Mesendoderm (in vitro differentiated cells): Measurements from ENCODE around the gene MT1A.

ENCODE experiments used
- DNase-seq: peaks from one replicate; pipeline ENCODE4 v3.0.0; 2013
- H2AK5ac ChIP-seq: 2 replicates; pipeline ENCODE4 v1.6.1; 2013; ENCODE audit warnings: low read length, inconsistent platforms
- H2BK120ac ChIP-seq: 2 replicates; pipeline ENCODE4 v1.6.1; 2013; ENCODE audit warnings: low read depth, mild to moderate bottlenecking, low read length, moderate library complexity, mixed read lengths
- H2BK15ac ChIP-seq: replicated peaks from 2 replicates; pipeline ENCODE4 v1.6.1; 2013; ENCODE audit warnings: low read depth, mild to moderate bottlenecking, moderate library complexity
- H2BK5ac ChIP-seq: 2 replicates; pipeline ENCODE4 v1.6.1; 2013; ENCODE audit warnings: low read length, inconsistent platforms
- H3K18ac ChIP-seq: 2 replicates; pipeline ENCODE4 v1.6.1; 2013; ENCODE audit warnings: mild to moderate bottlenecking, low read length, mixed read lengths
- H3K23ac ChIP-seq: one replicate; pipeline ENCODE4 v1.6.1; 2013; ENCODE audit warnings: low read length
- H3K27ac ChIP-seq: 2 replicates; pipeline ENCODE4 v1.5.1; 2013; ENCODE audit warnings: low read depth, mild to moderate bottlenecking, inconsistent platforms, low read length, moderate library complexity
- H3K27me3 ChIP-seq: 2 replicates; pipeline ENCODE4 v1.6.1; 2013; ENCODE audit warnings: low read length, control low read depth, mild to moderate bottlenecking, inconsistent platforms; ENCODE audit not compliant: insufficient read depth, poor library complexity
- H3K36me3 ChIP-seq: 2 replicates; pipeline ENCODE4 v1.6.1; 2013; ENCODE audit warnings: low read length, inconsistent platforms; ENCODE audit not compliant: control insufficient read depth, insufficient read depth
- H3K4ac ChIP-seq: one replicate; pipeline ENCODE4 v1.6.1; 2013; ENCODE audit warnings: low read depth, mild to moderate bottlenecking, low read length, moderate library complexity
- H3K4me1 ChIP-seq: 2 replicates; pipeline ENCODE4 v1.6.1; 2013; ENCODE audit warnings: low read depth, low read length, inconsistent platforms; ENCODE audit not compliant: control insufficient read depth
- H3K4me2 ChIP-seq: 2 replicates; pipeline ENCODE4 v1.6.1; 2013; ENCODE audit warnings: low read length
- H3K4me3 ChIP-seq: 2 replicates; pipeline ENCODE4 v1.5.1; 2013; ENCODE audit warnings: mild to moderate bottlenecking, low read length
- H3K56ac ChIP-seq: one replicate; pipeline ENCODE4 v1.6.1; 2013; ENCODE audit warnings: low read length
- H3K79me1 ChIP-seq: 2 replicates; pipeline ENCODE4 v1.6.1; 2013; ENCODE audit warnings: low read length, inconsistent platforms
- H3K79me2 ChIP-seq: 2 replicates; pipeline ENCODE4 v1.6.1; 2013; ENCODE audit warnings: mild to moderate bottlenecking, low read length; ENCODE audit not compliant: control insufficient read depth, insufficient read depth
- H3K9ac ChIP-seq: 2 replicates; pipeline ENCODE4 v1.6.1; 2013; ENCODE audit warnings: low read length, inconsistent platforms
- H4K5ac ChIP-seq: one replicate; pipeline ENCODE4 v1.6.1; 2013; ENCODE audit warnings: low read length
- H4K8ac ChIP-seq: one replicate; pipeline ENCODE4 v1.6.1; 2013; ENCODE audit warnings: low read depth, mild to moderate bottlenecking, control low read depth, low read length, moderate library complexity
- WGBS: extraction: QIAGEN DNeasy Blood & Tissue Kit; methylation state at CpG from one replicate; pipeline ENCODE4 v1.1.7; 2013; ENCODE audit warnings: low lambda C conversion rate, missing lambda C conversion rate; ENCODE audit not compliant: insufficient coverage; ENCODE audit errors: extremely low coverage; 5-methylcytosine and 5-hydroxymethylcytosine counted together

MT1A gene

DNA sequence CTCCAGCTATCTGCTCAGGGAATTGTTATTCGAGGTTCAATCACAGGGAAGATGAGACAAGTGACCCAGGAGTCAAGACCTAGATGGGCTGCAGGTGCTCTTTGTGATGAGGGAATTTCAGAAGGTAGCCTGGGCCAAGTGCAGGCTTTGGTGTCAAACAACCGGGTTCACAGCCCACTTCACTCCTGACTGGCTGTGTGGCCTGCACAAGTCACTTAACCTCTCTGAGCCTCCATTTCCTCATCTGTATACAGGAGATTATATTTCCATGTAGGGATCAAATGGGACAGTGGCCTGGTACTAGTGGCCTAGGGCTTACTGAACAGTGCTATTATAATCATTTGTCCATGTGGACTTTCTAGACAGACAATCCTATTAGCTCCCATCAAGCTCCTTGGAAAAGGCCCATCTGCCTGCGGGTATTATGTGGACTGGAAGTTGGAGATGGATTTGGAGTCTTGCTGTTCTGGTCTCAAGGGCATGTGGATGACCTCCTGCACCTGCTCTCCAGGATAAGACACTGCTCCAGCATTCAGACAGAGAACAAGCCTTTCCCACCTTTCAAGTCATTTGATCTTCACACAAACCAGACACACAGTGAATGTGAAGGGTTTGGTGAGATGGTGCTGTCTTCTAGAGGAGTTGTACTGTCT lies 40.7 kb downstream of the MT1A start:
- H3K79me1 ChIP-seq: no peaks in the 10 kb centered on the region

DNA sequence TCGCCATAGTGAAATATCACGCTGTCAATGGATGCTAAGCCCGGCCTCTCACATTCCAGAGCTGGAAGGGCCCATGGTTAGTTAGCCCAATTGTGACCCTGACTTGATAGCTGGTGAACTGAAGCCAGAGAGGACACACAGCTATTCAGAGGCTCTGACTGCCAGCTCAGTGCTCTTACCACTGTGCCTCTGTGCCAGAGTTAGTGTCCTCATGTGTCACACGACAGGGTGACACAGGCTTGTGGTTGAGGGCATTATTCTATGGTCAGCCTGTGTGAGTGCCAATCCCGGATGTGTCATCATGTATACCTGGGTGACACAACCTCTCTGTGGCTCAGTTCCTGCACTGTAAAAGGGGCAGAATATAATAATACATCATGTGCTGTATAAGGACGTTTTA lies 41.4 kb downstream of the MT1A start:
- no peak overlapping the region for H3K18ac ChIP-seq
- no peak for DNase-seq
- no peak overlapping the region for H3K4ac ChIP-seq
- H3K79me1 ChIP-seq: no peaks in the 10 kb centered on the region
- no peak overlapping the region for H2BK120ac ChIP-seq
- H3K27ac ChIP-seq: no peak overlapping the region
- H3K23ac ChIP-seq: no peak overlapping the region
- no peak overlapping the region for H2BK5ac ChIP-seq
- no peak overlapping the region for H3K56ac ChIP-seq
- H3K4me2 ChIP-seq: no peak overlapping the region
- H3K27me3 ChIP-seq: no peaks in the 10 kb centered on the region
- no CpG with 5 or more reads among the region's 6 CpGs for WGBS
- H3K36me3 ChIP-seq: no peaks in the 10 kb centered on the region
- H3K4me3 ChIP-seq: no peak overlapping the region
- no peak overlapping the region for H2BK15ac ChIP-seq
- H3K79me2 ChIP-seq: no peaks in the 10 kb centered on the region
- H3K9ac ChIP-seq: no peak overlapping the region
- H4K8ac ChIP-seq: no peak overlapping the region
- peaks cover 5% of the 10 kb centered on the region for H3K4me1 ChIP-seq
- no peak overlapping the region for H4K5ac ChIP-seq
- no peak overlapping the region for H2AK5ac ChIP-seq

More for the DNA sequence above, 40.7 kb downstream of the MT1A start:
- H3K56ac ChIP-seq: no peak overlapping the region
- no peak overlapping the region for H2AK5ac ChIP-seq
- no peaks in the 10 kb centered on the region for H3K36me3 ChIP-seq
- DNase-seq: no peak
- H2BK5ac ChIP-seq: no peak overlapping the region
- H3K79me2 ChIP-seq: no peaks in the 10 kb centered on the region
- no peak overlapping the region for H3K9ac ChIP-seq
- H3K18ac ChIP-seq: no peak overlapping the region
- H3K27ac ChIP-seq: no peak overlapping the region
- H3K23ac ChIP-seq: no peak overlapping the region
- no peak overlapping the region for H2BK15ac ChIP-seq
- H3K27me3 ChIP-seq: no peaks in the 10 kb centered on the region
- H2BK120ac ChIP-seq: no peak overlapping the region
- no peak overlapping the region for H3K4ac ChIP-seq
- H4K5ac ChIP-seq: no peak overlapping the region
- no peak overlapping the region for H3K4me2 ChIP-seq
- no CpG with 5 or more reads among the region's 3 CpGs for WGBS
- H3K4me3 ChIP-seq: no peak overlapping the region
- peaks cover 5% of the 10 kb centered on the region for H3K4me1 ChIP-seq
- H4K8ac ChIP-seq: no peak overlapping the region

- Histone ChIP-seq H3K18ac (no peak within 1 kb of the TSS), H3K4me2 (peak within 1 kb of the TSS; percentile 89), H2BK15ac (no peak within 1 kb of the TSS), H2AK5ac (peak within 1 kb of the TSS; percentile 48), H3K79me1 (no peaks in the 10 kb centered on the region), H3K27me3 (no peaks in the 10 kb centered on the region), H2BK5ac (peak within 1 kb of the TSS; percentile 43), H4K8ac (no peak within 1 kb of the TSS), H3K4me3 (peak within 1 kb of the TSS; percentile 59), H3K9ac (peak within 1 kb of the TSS; percentile 91), H3K23ac (peak within 1 kb of the TSS; percentile 99), H3K56ac (peak within 1 kb of the TSS; percentile 90), H3K79me2 (no peaks in the 10 kb centered on the region), H2BK120ac (no peak within 1 kb of the TSS), H3K4me1 (peaks cover 5% of the 10 kb centered on the region), H4K5ac (no peak within 1 kb of the TSS), H3K4ac (no peak within 1 kb of the TSS), H3K27ac (no peak within 1 kb of the TSS), H3K36me3 (no peaks in the 10 kb centered on the region)
- WGBS: no CpG with 5 or more reads among the region's 49 CpGs
- peak; percentile 91 for DNase-seq
These were observed 43.7 kb downstream of the MT1A start, which contains the start of gene MT1X for GRCh38 chr16:56681939-56682702. TSS of gene MT1X (plus strand) at chr16:56682470. CDS start at chr16:56682541, 71 bp downstream.

DNA sequence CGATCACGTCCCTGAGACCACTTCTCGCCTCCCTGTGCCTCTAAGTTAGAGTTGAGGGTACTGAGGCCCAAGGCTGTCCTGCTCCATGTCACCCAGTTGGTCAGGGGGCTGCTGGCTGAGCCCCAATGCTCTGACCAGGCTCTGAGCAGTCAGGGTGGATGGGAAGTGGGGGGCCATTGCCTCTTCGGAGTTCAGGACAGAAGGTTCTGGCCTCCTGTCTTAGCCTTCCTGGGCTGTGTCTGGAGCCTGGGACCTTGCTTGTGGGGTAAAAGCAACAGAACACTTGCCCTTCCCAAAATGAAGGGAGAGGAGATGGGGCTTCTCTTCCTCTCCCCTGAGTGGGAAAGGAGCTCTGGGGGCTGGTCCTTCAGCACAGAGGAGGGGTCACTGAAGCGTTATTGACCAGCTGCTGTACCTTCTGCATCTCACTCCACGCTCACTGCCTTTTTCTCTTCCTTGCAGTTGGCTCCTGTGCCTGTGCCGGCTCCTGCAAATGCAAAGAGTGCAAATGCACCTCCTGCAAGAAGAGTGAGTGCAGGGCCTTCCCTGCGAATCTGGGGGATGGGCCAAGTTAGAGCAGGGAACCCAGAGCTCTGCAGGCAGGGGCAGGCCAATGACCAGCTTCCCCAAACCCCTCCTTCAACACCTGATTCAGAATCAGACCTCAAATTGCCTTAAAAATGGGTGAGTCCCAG lies 44.4 kb downstream of the MT1A start:
- peaks cover 5% of the 10 kb centered on the region for H3K4me1 ChIP-seq
- no peak overlapping the region for H3K27ac ChIP-seq
- H3K56ac ChIP-seq: peak overlapping the region; percentile 90
- peak overlapping the region; percentile 48 for H2AK5ac ChIP-seq
- H3K4ac ChIP-seq: no peak overlapping the region
- H3K4me2 ChIP-seq: peak overlapping the region; percentile 89
- H3K9ac ChIP-seq: peak overlapping the region; percentile 91
- WGBS: no CpG with 5 or more reads among the region's 8 CpGs
- H3K79me1 ChIP-seq: no peaks in the 10 kb centered on the region
- H4K8ac ChIP-seq: no peak overlapping the region
- no peaks in the 10 kb centered on the region for H3K36me3 ChIP-seq
- no peak overlapping the region for H4K5ac ChIP-seq
- H3K27me3 ChIP-seq: no peaks in the 10 kb centered on the region
- H3K18ac ChIP-seq: no peak overlapping the region
- H2BK5ac ChIP-seq: peak overlapping the region; percentile 43
- H3K4me3 ChIP-seq: peak overlapping the region; percentile 59
- no peak overlapping the region for H2BK15ac ChIP-seq
- peak overlapping the region; percentile 99 for H3K23ac ChIP-seq
- no peak overlapping the region for H2BK120ac ChIP-seq
- DNase-seq: no peak
- H3K79me2 ChIP-seq: no peaks in the 10 kb centered on the region

- Histone ChIP-seq H4K8ac (no peak overlapping the region), H3K4me2 (no peak overlapping the region), H3K27ac (no peak overlapping the region), H3K18ac (no peak overlapping the region), H2BK15ac (no peak overlapping the region), H3K23ac (no peak overlapping the region), H3K27me3 (no peaks in the 10 kb centered on the region), H3K79me1 (no peaks in the 10 kb centered on the region), H3K9ac (peak overlapping the region; percentile 22), H2AK5ac (no peak overlapping the region), H3K4me1 (peaks cover 5% of the 10 kb centered on the region), H3K79me2 (no peaks in the 10 kb centered on the region), H3K4me3 (no peak overlapping the region), H3K4ac (no peak overlapping the region), H3K36me3 (no peaks in the 10 kb centered on the region), H3K56ac (no peak overlapping the region), H4K5ac (no peak overlapping the region), H2BK5ac (no peak overlapping the region), H2BK120ac (no peak overlapping the region)
- DNase-seq: no peak
- WGBS: no CpG with 5 or more reads among the region's 5 CpGs
These were observed 45.1 kb downstream of the MT1A start for GRCh38 chr16:56683424-56684172.
